IMR-90 (cell line): ENCODE measurements around the gene LRRC42. TPM values are rescaled to one million over a fixed set of nuclear protein-coding genes. Genes with fewer than 3 reads are reported as not detected.

Experiments used
- ATAC-seq: fragments of 200-7000 bp; cut with Tn5 transposase; 2 replicates; pipeline ENCODE4 v1.9.1; 2020; ENCODE audit warnings: low read depth, mild to moderate bottlenecking, moderate library complexity
- BruUV-seq: library from RNA; stranded (reverse); fragments of 400-500 nt; replicated peaks from 2 replicates; lab custom pipeline; 2021; lab: Mats Ljungman, UMichigan
- CTCF ChIA-PET: fragments of 300-600 bp; formaldehyde crosslinking; extraction: SDS; loops from one replicate; lab custom pipeline; 2021; ENCODE audit warnings: antibody characterized with exemption; lab: Yijun Ruan, JAX
- POLR2A ChIA-PET: fragments of 300-600 bp; sonication (Branson Sonifier 250); formaldehyde crosslinking; loops from one replicate; lab custom pipeline; 2022; ENCODE audit warnings: antibody characterized with exemption; ENCODE audit not compliant: unreplicated experiment; lab: Charles Lee
- DNase-seq: peaks from one replicate; pipeline ENCODE4 v3.0.0; 2013
- H2AFZ ChIP-seq: replicated peaks from 2 replicates; pipeline ENCODE3; 2013; ENCODE audit warnings: low read length, mild to moderate bottlenecking; ENCODE audit not compliant: poor library complexity
- H2AK5ac ChIP-seq: 2 replicates; pipeline ENCODE4 v1.6.1; 2013; ENCODE audit warnings: low read depth, low read length, inconsistent platforms
- H2AK9ac ChIP-seq: replicated peaks from 2 replicates; pipeline ENCODE3; 2013; ENCODE audit warnings: mild to moderate bottlenecking, low read depth, low read length, moderate library complexity; ENCODE audit not compliant: poor library complexity
- H2BK120ac ChIP-seq: 2 replicates; pipeline ENCODE4 v1.6.1; 2013; ENCODE audit warnings: low read depth, low read length, inconsistent platforms
- H2BK15ac ChIP-seq: 3 replicates; pipeline ENCODE4 v1.6.1; 2013; ENCODE audit warnings: low read depth, low read length, inconsistent platforms
- H2BK20ac ChIP-seq: 2 replicates; pipeline ENCODE4 v1.6.1; 2013; ENCODE audit warnings: low read depth, mild to moderate bottlenecking, inconsistent platforms, low read length, moderate library complexity
- H2BK5ac ChIP-seq: 2 replicates; pipeline ENCODE4 v1.6.1; 2013; ENCODE audit warnings: mild to moderate bottlenecking, low read depth, low read length, inconsistent platforms; ENCODE audit not compliant: poor library complexity, severe bottlenecking
- H3K14ac ChIP-seq: replicated peaks from 2 replicates; pipeline ENCODE4 v1.6.1; 2013; ENCODE audit warnings: low read depth, low read length, inconsistent platforms
- H3K18ac ChIP-seq: 2 replicates; pipeline ENCODE4 v1.6.1; 2013; ENCODE audit warnings: low read depth, low read length, control low read depth
- H3K23ac ChIP-seq: 2 replicates; pipeline ENCODE4 v1.6.1; 2013; ENCODE audit warnings: low read depth, low read length, inconsistent platforms
- H3K27ac ChIP-seq: 2 replicates; pipeline ENCODE4 v1.5.1; 2013; ENCODE audit warnings: mild to moderate bottlenecking, control low read depth, low read length; ENCODE audit not compliant: insufficient read depth
- H3K27me3 ChIP-seq: 2 replicates; pipeline ENCODE4 v1.6.1; 2013; ENCODE audit warnings: low read length; ENCODE audit not compliant: control insufficient read depth, insufficient read depth
- H3K36me3 ChIP-seq: 2 replicates; pipeline ENCODE4 v1.6.1; 2013; ENCODE audit warnings: low read length, mixed read lengths; ENCODE audit not compliant: control insufficient read depth, insufficient read depth
- H3K4ac ChIP-seq: 2 replicates; pipeline ENCODE4 v1.6.1; 2013; ENCODE audit warnings: low read depth, low read length, inconsistent platforms
- H3K4me1 ChIP-seq: 2 replicates; pipeline ENCODE4 v1.6.1; 2013; ENCODE audit warnings: low read length, mixed read lengths; ENCODE audit not compliant: control insufficient read depth, insufficient read depth
- H3K4me2 ChIP-seq: 2 replicates; pipeline ENCODE4 v1.6.1; 2013; ENCODE audit warnings: low read depth, mild to moderate bottlenecking, control low read depth, low read length, moderate library complexity
- H3K4me3 ChIP-seq: 2 replicates; pipeline ENCODE4 v1.5.1; 2013; ENCODE audit warnings: low read depth, mild to moderate bottlenecking, control low read depth, low read length, moderate library complexity; ENCODE audit not compliant: insufficient read depth
- H3K56ac ChIP-seq: 2 replicates; pipeline ENCODE4 v1.6.1; 2013; ENCODE audit warnings: low read length, inconsistent platforms; ENCODE audit not compliant: insufficient read depth; ENCODE audit errors: extremely low read depth
- H3K79me1 ChIP-seq, 2 experiments: 2 replicates each; pipeline ENCODE4 v1.6.1; 2013; ENCODE audit warnings: low read length in 2 of 2, inconsistent platforms in 1 of 2, low read depth in 1 of 2
- H3K9ac ChIP-seq: 2 replicates; pipeline ENCODE4 v1.6.1; 2013; ENCODE audit warnings: low read depth, low read length, control low read depth
- H3K9me1 ChIP-seq: 2 replicates; pipeline ENCODE4 v1.6.1; 2013; ENCODE audit warnings: low read length, inconsistent platforms; ENCODE audit not compliant: insufficient read depth
- H3K9me3 ChIP-seq: 2 replicates; pipeline ENCODE4 v1.6.1; 2013; ENCODE audit warnings: low read length; ENCODE audit not compliant: control insufficient read depth, insufficient read depth
- H4K20me1 ChIP-seq: 2 replicates; pipeline ENCODE4 v1.6.1; 2013; ENCODE audit warnings: low read length, inconsistent platforms; ENCODE audit not compliant: insufficient read depth
- H4K5ac ChIP-seq: 2 replicates; pipeline ENCODE4 v1.6.1; 2013; ENCODE audit warnings: mild to moderate bottlenecking, low read depth, low read length, control low read depth
- H4K8ac ChIP-seq, 2 experiments: 2 replicates each; pipeline ENCODE4 v1.6.1; 2013; ENCODE audit warnings: low read depth in 2 of 2, low read length in 2 of 2, control low read depth in 1 of 2, inconsistent platforms in 1 of 2
- H4K91ac ChIP-seq: 2 replicates; pipeline ENCODE4 v1.6.1; 2013; ENCODE audit warnings: low read depth, low read length, inconsistent platforms; ENCODE audit not compliant: insufficient read depth
- CEBPB ChIP-seq: IDR thresholded peaks from 2 replicates; pipeline ENCODE4 v1.6.1; 2012; ENCODE audit warnings: low read depth, low read length, improper control_type of control experiment
- CTCF ChIP-seq: conservative IDR thresholded peaks from 2 replicates; pipeline ENCODE4 v1.5.1; 2012; ENCODE audit warnings: mild to moderate bottlenecking, low read depth, low read length, improper control_type of control experiment
- MAFK ChIP-seq: IDR thresholded peaks from 2 replicates; pipeline ENCODE4 v1.6.1; 2012; ENCODE audit warnings: low read depth, low read length, improper control_type of control experiment
- MXI1 ChIP-seq: IDR thresholded peaks from 2 replicates; pipeline ENCODE4 v1.6.1; 2012; ENCODE audit warnings: low read depth, mild to moderate bottlenecking, low read length, moderate library complexity, borderline replicate concordance
- NFE2L2 ChIP-seq: fragments of 150-350 bp; IDR thresholded peaks from 2 replicates; pipeline ENCODE4 v1.6.1; 2016; ENCODE audit warnings: low read depth, mild to moderate bottlenecking, low read length
- WGBS, 2 experiments: methylation state at CpG; one replicate each; pipeline versions ENCODE4 v1.1.5 to v1.1.7; 2013; ENCODE audit warnings: missing lambda C conversion rate in 2 of 2; ENCODE audit not compliant: insufficient read length in 1 of 2; ENCODE audit errors: extremely low coverage in 2 of 2; 5-methylcytosine and 5-hydroxymethylcytosine counted together
- dilution Hi-C: fragments of 300-500 bp; cut with HindIII; formaldehyde crosslinking; loops from one replicate; pipeline ENCODE4 v1.14.3; 2018; ENCODE audit warnings: low sequenced_read_pairs; ENCODE audit not compliant: unreplicated experiment
- in situ Hi-C: fragments of 300-500 bp; cut with MboI; formaldehyde crosslinking; loops from 3 replicates; pipeline ENCODE4 v1.14.3; 2019; ENCODE audit warnings: low sequenced_read_pairs, inconsistent platforms, mixed read lengths
- intact Hi-C: fragments of 100-400 bp; cut with micrococcal nuclease; formaldehyde crosslinking; loops from 2 replicates; pipeline ENCODE4 v1.10.0; 2022
- polyA plus RNA-seq, 3 experiments: library from polyadenylated mRNA; depleted of rRNA; stranded (reverse); fragments of >200 nt; gene quantifications; 2 replicates each; pipeline ENCODE4 v1.2.3, GENCODE V29; 2012; ENCODE audit warnings: low replicate concordance in 1 of 3
- total RNA-seq: library from RNA; depleted of rRNA; stranded (reverse); fragments of >200 nt; gene quantifications from 2 replicates; pipeline ENCODE4 v1.2.3, GENCODE V29; 2012
- TF ChIP-seq, protein P1 (sequence below): fragments of 150-350 bp; IDR thresholded peaks from 2 replicates; pipeline ENCODE4 v1.6.1; 2016; ENCODE audit warnings: low read depth, mild to moderate bottlenecking, low read length, moderate library complexity, borderline replicate concordance
- TF ChIP-seq, protein P2 (sequence below): fragments of 150-350 bp; IDR thresholded peaks from 2 replicates; pipeline ENCODE4 v1.6.1; 2017; ENCODE audit warnings: mild to moderate bottlenecking, antibody characterized with exemption, low read length, low read depth

Gene LRRC42
- total and polyA plus RNA-seq, 2 of the 4 experiments (the other 2 are of a cell fraction): 39.9 to 47.5 TPM

GRCh38 chr1:54006508-54006907 is 60.4 kb downstream of the LRRC42 start:
- no peak for TF ChIP-seq CEBPB
- TF ChIP-seq, protein P1, sequence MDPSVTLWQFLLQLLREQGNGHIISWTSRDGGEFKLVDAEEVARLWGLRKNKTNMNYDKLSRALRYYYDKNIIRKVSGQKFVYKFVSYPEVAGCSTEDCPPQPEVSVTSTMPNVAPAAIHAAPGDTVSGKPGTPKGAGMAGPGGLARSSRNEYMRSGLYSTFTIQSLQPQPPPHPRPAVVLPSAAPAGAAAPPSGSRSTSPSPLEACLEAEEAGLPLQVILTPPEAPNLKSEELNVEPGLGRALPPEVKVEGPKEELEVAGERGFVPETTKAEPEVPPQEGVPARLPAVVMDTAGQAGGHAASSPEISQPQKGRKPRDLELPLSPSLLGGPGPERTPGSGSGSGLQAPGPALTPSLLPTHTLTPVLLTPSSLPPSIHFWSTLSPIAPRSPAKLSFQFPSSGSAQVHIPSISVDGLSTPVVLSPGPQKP: no peak
- no peak for TF ChIP-seq MXI1
- TF ChIP-seq, protein P2, sequence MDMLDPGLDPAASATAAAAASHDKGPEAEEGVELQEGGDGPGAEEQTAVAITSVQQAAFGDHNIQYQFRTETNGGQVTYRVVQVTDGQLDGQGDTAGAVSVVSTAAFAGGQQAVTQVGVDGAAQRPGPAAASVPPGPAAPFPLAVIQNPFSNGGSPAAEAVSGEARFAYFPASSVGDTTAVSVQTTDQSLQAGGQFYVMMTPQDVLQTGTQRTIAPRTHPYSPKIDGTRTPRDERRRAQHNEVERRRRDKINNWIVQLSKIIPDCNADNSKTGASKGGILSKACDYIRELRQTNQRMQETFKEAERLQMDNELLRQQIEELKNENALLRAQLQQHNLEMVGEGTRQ: no peak
- TF ChIP-seq NFE2L2: no peak
- no peak for TF ChIP-seq MAFK
- no peak for TF ChIP-seq CTCF
- Histone ChIP-seq H3K4me1 (no peaks in the 10 kb centered on the region), H3K18ac (no peak overlapping the region), H3K79me1 (no peaks in the 10 kb centered on the region), H3K27me3 (peaks cover 61% of the 10 kb centered on the region), H4K8ac (no peak overlapping the region), H2BK120ac (no peak overlapping the region), H3K14ac (no peak overlapping the region), H2AFZ (no peak overlapping the region), H2BK15ac (no peak overlapping the region), H3K9me3 (peaks cover 2% of the 10 kb centered on the region; the same call in 1 of the 2 replicates), H2BK20ac (no peak overlapping the region), H4K91ac (no peak overlapping the region), H2BK5ac (no peak overlapping the region), H4K20me1 (no peaks in the 10 kb centered on the region), H2AK9ac (no peak overlapping the region), H3K27ac (no peak overlapping the region), H3K9ac (no peak overlapping the region), H4K5ac (no peak overlapping the region), H3K4me3 (no peak overlapping the region), H3K9me1 (peaks cover 3% of the 10 kb centered on the region; the same call in 1 of the 2 replicates), H2AK5ac (no peak overlapping the region), H3K4me2 (no peak overlapping the region), H3K36me3 (no peaks in the 10 kb centered on the region), H3K56ac (no peak overlapping the region), H3K23ac (no peak overlapping the region), H3K4ac (no peak overlapping the region)
- no TSS peak for BruUV-seq
- ChIA-PET CTCF (no interaction called here), POLR2A (no interaction called here)
- DNase-seq (no peak), ATAC-seq (no peak)
- intact Hi-C loops (no loop called here), dilution Hi-C loops (no loop called here), in situ Hi-C loops (no loop called here)
- 47% methylated on average over 3 of the region's 4 CpGs; no CpG with 5 or more reads in 1 of the 2 experiments for WGBS, 2 experiments
